Coronary artery (tissue), 2 donors: ENCODE results near the gene SOWAHD.

ENCODE experiments used
- DNase-seq: peaks from one replicate; pipeline ENCODE4 v3.0.0-alpha.2; 2017; ENCODE audit warnings: low spot score
- H3K27ac ChIP-seq, 2 donors: fragments of 200-600 bp; sonication (generic); one replicate each; pipeline ENCODE4 v1.5.1; 2016 to 2019
- H3K4me3 ChIP-seq: fragments of 200-600 bp; sonication (generic); 2 replicates; pipeline ENCODE4 v1.5.1; 2016; ENCODE audit warnings: mild to moderate bottlenecking, moderate library complexity
- TF ChIP-seq, protein P1 (sequence below): fragments of 200-600 bp; sonication (generic); IDR thresholded peaks from one replicate; pipeline ENCODE4 v1.5.1; 2019; ENCODE audit warnings: antibody characterized with exemption

The SOWAHD gene

GRCh38 chrX:119728487-119728886 is 29.9 kb upstream of the SOWAHD start:
- H3K27ac ChIP-seq, result no peak overlapping the region
- H3K4me3 ChIP-seq, result no peak overlapping the region
- DNase-seq, result no peak
- TF ChIP-seq, protein P1, sequence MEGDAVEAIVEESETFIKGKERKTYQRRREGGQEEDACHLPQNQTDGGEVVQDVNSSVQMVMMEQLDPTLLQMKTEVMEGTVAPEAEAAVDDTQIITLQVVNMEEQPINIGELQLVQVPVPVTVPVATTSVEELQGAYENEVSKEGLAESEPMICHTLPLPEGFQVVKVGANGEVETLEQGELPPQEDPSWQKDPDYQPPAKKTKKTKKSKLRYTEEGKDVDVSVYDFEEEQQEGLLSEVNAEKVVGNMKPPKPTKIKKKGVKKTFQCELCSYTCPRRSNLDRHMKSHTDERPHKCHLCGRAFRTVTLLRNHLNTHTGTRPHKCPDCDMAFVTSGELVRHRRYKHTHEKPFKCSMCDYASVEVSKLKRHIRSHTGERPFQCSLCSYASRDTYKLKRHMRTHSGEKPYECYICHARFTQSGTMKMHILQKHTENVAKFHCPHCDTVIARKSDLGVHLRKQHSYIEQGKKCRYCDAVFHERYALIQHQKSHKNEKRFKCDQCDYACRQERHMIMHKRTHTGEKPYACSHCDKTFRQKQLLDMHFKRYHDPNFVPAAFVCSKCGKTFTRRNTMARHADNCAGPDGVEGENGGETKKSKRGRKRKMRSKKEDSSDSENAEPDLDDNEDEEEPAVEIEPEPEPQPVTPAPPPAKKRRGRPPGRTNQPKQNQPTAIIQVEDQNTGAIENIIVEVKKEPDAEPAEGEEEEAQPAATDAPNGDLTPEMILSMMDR, result no peak

GRCh38 chrX:119729408-119730201 is 28.8 kb upstream of the SOWAHD start:
- Histone ChIP-seq H3K27ac (no peak overlapping the region), H3K4me3 (no peak overlapping the region)
- TF ChIP-seq, protein P1, result no peak
- DNase-seq, result no peak

DNA sequence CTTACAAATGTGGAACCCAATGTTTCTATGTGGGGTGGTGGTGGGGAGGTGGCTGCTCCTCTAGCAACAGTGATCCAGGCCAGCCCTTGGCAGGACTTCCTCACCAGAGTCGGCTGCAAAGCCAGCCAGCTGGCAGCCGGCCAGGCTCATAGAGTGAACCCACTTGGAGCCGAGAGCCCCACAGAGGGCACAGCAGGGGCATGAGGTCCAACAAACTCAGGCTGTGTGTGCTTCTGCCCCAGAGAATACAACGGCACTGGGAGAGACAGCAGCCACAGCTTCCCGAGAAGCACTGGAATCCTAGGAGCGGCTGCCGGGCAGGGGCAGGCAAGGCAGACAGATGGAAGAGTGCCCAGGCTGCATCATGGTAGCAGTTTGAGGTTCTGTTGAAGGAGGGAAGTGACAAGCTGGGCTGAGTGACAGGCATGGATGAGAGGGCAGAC is 23.5 kb upstream of the SOWAHD start:
- H3K27ac ChIP-seq, result peak overlapping the region in 1 of 2 donors; percentile 28
- TF ChIP-seq, protein P1, result no peak

DNA sequence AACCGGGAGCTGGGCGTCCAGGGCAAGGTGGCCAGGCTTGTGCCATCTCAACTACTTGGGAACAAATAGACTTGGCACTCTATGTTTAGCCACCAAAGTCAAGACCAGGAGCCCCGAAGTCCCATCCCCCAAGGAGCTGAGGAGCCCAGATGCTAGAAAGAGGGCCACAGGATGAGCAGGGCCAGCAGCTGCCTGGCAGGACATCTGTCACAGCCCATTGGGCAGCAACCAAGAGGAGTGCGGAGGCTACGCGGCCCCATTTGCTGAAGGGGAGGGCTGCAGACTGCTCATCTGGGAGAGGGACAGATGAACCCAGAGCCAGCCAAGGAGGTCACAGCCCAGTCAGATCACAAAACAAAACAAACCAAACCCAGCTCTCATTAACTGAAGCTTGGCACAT is 22.9 kb upstream of the SOWAHD start:
- H3K4me3 ChIP-seq, result no peak overlapping the region
- DNase-seq, result no peak
- H3K27ac ChIP-seq, result no peak overlapping the region
- TF ChIP-seq, protein P1, result no peak

More for the DNA sequence above, 23.5 kb upstream of the SOWAHD start:
- H3K4me3 ChIP-seq, result no peak overlapping the region
- no peak for DNase-seq

DNA sequence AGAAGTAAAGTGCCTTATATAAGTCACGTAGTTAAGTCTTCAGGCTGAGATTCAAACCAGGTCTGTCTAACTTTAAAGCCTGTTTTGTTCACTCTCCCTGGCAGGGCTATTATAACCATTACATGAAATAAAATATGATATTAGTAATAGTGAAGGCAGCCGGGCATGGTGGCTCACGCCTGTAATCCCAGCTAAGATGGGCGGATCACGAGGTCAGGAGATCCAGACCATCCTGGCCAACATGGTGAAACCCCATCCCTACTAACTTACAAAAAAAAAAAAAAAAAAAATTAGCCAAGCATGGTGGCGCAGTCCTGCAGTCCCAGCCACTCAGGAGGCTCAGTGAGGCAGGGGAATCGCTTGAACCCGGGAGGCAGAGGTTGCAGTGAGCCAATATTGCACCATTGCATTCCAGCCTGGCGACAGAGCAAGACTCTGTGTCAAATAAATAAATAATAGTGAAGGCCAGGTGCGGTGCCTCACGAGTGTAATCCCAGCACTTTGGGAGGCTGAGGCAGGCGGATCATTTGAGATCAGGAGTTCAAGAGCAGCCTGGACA is 22.1 kb upstream of the SOWAHD start:
- TF ChIP-seq, protein P1, result no peak

GRCh38 chrX:119738742-119739141 is 19.6 kb upstream of the SOWAHD start:
- no peak overlapping the region for H3K27ac ChIP-seq
- TF ChIP-seq, protein P1, result no peak
- DNase-seq, result no peak

More for the DNA sequence above, 22.1 kb upstream of the SOWAHD start:
- Histone ChIP-seq H3K27ac (no peak overlapping the region), H3K4me3 (no peak overlapping the region)
- no peak for DNase-seq

More at GRCh38 chrX:119738742-119739141, 19.6 kb upstream of the SOWAHD start:
- H3K4me3 ChIP-seq, result no peak overlapping the region
